Measurements from ENCODE around the gene MED4.

- TF ChIP-seq ZNF274 (IDR thresholded peaks at IDR 0.05; ENCODE audit: low read depth, low read length) (no peak), SUZ12 (IDR thresholded peaks at IDR 0.05; ENCODE audit: extremely low read depth, insufficient read depth, insufficient read length) (no peak), YY1 (IDR thresholded peaks at IDR 0.05; ENCODE audit: insufficient read depth, insufficient read length) (no peak)
Measured at GRCh38 chr13:48118030-48118429, 23.1 kb upstream of the MED4 start.

Measured in NT2/D1 (cell line).